Activated naive CD4-positive, alpha-beta T cell treated with anti-CD3 and anti-CD28 coated beads for 36 hours (primary cell): Measurements from ENCODE around the gene EPHA3. TPM values are rescaled to one million over a fixed set of nuclear protein-coding genes. Genes with fewer than 3 reads are reported as not detected.

Source experiments
- CTCF ChIA-PET: fragments of 350-600 bp; sonication (Branson Sonifier 250); formaldehyde crosslinking; loops from one replicate; lab custom pipeline; 2021; ENCODE audit warnings: antibody characterized with exemption; lab: Charles Lee
- DNase-seq: peaks from one replicate; pipeline ENCODE4 v3.0.0-alpha.2; 2020
- H3K27ac Mint-ChIP-seq: one replicate; pipeline ENCODE4 v1.8.0; 2021; ENCODE audit warnings: mild to moderate bottlenecking, mixed read lengths
- H3K27me3 Mint-ChIP-seq: one replicate; pipeline ENCODE4 v1.8.0; 2021; ENCODE audit warnings: low read depth, mixed read lengths
- H3K36me3 Mint-ChIP-seq: one replicate; pipeline ENCODE4 v1.8.0; 2021; ENCODE audit warnings: low read depth, mixed read lengths
- H3K4me1 Mint-ChIP-seq: one replicate; pipeline ENCODE4 v1.8.0; 2021; ENCODE audit warnings: low read depth, mixed read lengths
- H3K4me3 Mint-ChIP-seq: one replicate; pipeline ENCODE4 v1.8.0; 2021; ENCODE audit warnings: mild to moderate bottlenecking, moderate library complexity, mixed read lengths
- H3K9me3 Mint-ChIP-seq: one replicate; pipeline ENCODE4 v1.8.0; 2021; ENCODE audit warnings: mixed read lengths
- intact Hi-C: fragments of 100-400 bp; cut with micrococcal nuclease; formaldehyde crosslinking; loops from one replicate; pipeline ENCODE4 v1.15.1; 2023
- total RNA-seq, 2 experiments: library from RNA; stranded (reverse); gene quantifications; one replicate each; pipeline ENCODE4 v1.2.3, GENCODE V29; 2021

Gene EPHA3
- total RNA-seq, 2 experiments from 2014 or later, result not detected

GRCh38 chr3:89405176-89405575 lies 297.8 kb downstream of the EPHA3 start:
- H3K9me3 Mint-ChIP-seq, result no peaks in the 10 kb centered on the region
- H3K4me1 Mint-ChIP-seq, result no peaks in the 10 kb centered on the region
- DNase-seq, result no peak
- no peak overlapping the region for H3K4me3 Mint-ChIP-seq
- H3K36me3 Mint-ChIP-seq, result no peaks in the 10 kb centered on the region
- intact Hi-C loops, result no loop called here
- no peak overlapping the region for H3K27ac Mint-ChIP-seq
- H3K27me3 Mint-ChIP-seq, result no peaks in the 10 kb centered on the region
- CTCF ChIA-PET, result no interaction called here

GRCh38 chr3:89405593-89405992 lies 298.2 kb downstream of the EPHA3 start:
- H3K9me3 Mint-ChIP-seq, result no peaks in the 10 kb centered on the region
- intact Hi-C loops, result no loop called here
- no peaks in the 10 kb centered on the region for H3K27me3 Mint-ChIP-seq
- CTCF ChIA-PET, result no interaction called here
- no peaks in the 10 kb centered on the region for H3K4me1 Mint-ChIP-seq
- no peak overlapping the region for H3K4me3 Mint-ChIP-seq
- H3K27ac Mint-ChIP-seq, result no peak overlapping the region
- no peaks in the 10 kb centered on the region for H3K36me3 Mint-ChIP-seq
- DNase-seq, result no peak

- Mint-ChIP-seq H3K9me3 (peaks cover 1% of the 10 kb centered on the region), H3K27ac (no peak overlapping the region), H3K36me3 (no peaks in the 10 kb centered on the region), H3K27me3 (no peaks in the 10 kb centered on the region), H3K4me1 (no peaks in the 10 kb centered on the region), H3K4me3 (no peak overlapping the region)
- CTCF ChIA-PET, result interaction anchor here (0.6 kb wide), 1 partner anchor 127 kb away, joined by 3 read pairs; no protein-coding TSS in a partner anchor
- intact Hi-C loops, result no loop called here
- no peak for DNase-seq
Measured at GRCh38 chr3:89411201-89411600, 303.8 kb downstream of the EPHA3 start.

- Mint-ChIP-seq H3K27ac (no peak overlapping the region), H3K4me3 (no peak overlapping the region), H3K36me3 (no peaks in the 10 kb centered on the region), H3K9me3 (peaks cover 1% of the 10 kb centered on the region), H3K4me1 (no peaks in the 10 kb centered on the region), H3K27me3 (no peaks in the 10 kb centered on the region)
- intact Hi-C loops, result no loop called here
- DNase-seq, result no peak
- CTCF ChIA-PET, result no interaction called here
Measured at GRCh38 chr3:89414270-89414669, 306.8 kb downstream of the EPHA3 start.

- CTCF ChIA-PET, result no interaction called here
- Mint-ChIP-seq H3K9me3 (peaks cover 3% of the 10 kb centered on the region), H3K27ac (no peak overlapping the region), H3K36me3 (no peaks in the 10 kb centered on the region), H3K4me3 (no peak overlapping the region), H3K4me1 (no peaks in the 10 kb centered on the region), H3K27me3 (no peaks in the 10 kb centered on the region)
- intact Hi-C loops, result no loop called here
- no peak for DNase-seq
Measured at GRCh38 chr3:89419647-89420241, 312.3 kb downstream of the EPHA3 start.

GRCh38 chr3:89426060-89426459 lies 318.6 kb downstream of the EPHA3 start:
- H3K27me3 Mint-ChIP-seq, result no peaks in the 10 kb centered on the region
- CTCF ChIA-PET, result no interaction called here
- peaks cover 1% of the 10 kb centered on the region for H3K9me3 Mint-ChIP-seq
- intact Hi-C loops, result no loop called here
- no peak overlapping the region for H3K27ac Mint-ChIP-seq
- no peaks in the 10 kb centered on the region for H3K36me3 Mint-ChIP-seq
- H3K4me1 Mint-ChIP-seq, result no peaks in the 10 kb centered on the region
- no peak for DNase-seq
- no peak overlapping the region for H3K4me3 Mint-ChIP-seq

GRCh38 chr3:89434621-89435380 lies 327.4 kb downstream of the EPHA3 start:
- H3K4me1 Mint-ChIP-seq, result no peaks in the 10 kb centered on the region
- CTCF ChIA-PET, result no interaction called here

GRCh38 chr3:89436846-89437245 lies 329.4 kb downstream of the EPHA3 start:
- no peaks in the 10 kb centered on the region for H3K4me1 Mint-ChIP-seq
- no peaks in the 10 kb centered on the region for H3K9me3 Mint-ChIP-seq
- H3K27ac Mint-ChIP-seq, result no peak overlapping the region
- H3K27me3 Mint-ChIP-seq, result no peaks in the 10 kb centered on the region
- CTCF ChIA-PET, result no interaction called here
- intact Hi-C loops, result no loop called here
- H3K36me3 Mint-ChIP-seq, result no peaks in the 10 kb centered on the region
- no peak overlapping the region for H3K4me3 Mint-ChIP-seq
- no peak for DNase-seq

More at GRCh38 chr3:89434621-89435380, 327.4 kb downstream of the EPHA3 start:
- Mint-ChIP-seq H3K27ac (no peak overlapping the region), H3K9me3 (no peaks in the 10 kb centered on the region), H3K27me3 (no peaks in the 10 kb centered on the region), H3K36me3 (no peaks in the 10 kb centered on the region), H3K4me3 (no peak overlapping the region)
- no peak for DNase-seq
- intact Hi-C loops, result no loop called here

GRCh38 chr3:89440386-89440785 lies 333.0 kb downstream of the EPHA3 start:
- no peaks in the 10 kb centered on the region for H3K27me3 Mint-ChIP-seq
- CTCF ChIA-PET, result no interaction called here
- peaks cover 6% of the 10 kb centered on the region for H3K9me3 Mint-ChIP-seq
- H3K4me3 Mint-ChIP-seq, result no peak overlapping the region
- no peaks in the 10 kb centered on the region for H3K36me3 Mint-ChIP-seq
- no peaks in the 10 kb centered on the region for H3K4me1 Mint-ChIP-seq
- DNase-seq, result no peak
- no peak overlapping the region for H3K27ac Mint-ChIP-seq
- intact Hi-C loops, result no loop called here

GRCh38 chr3:89441141-89441540 lies 333.7 kb downstream of the EPHA3 start:
- Mint-ChIP-seq H3K4me3 (no peak overlapping the region), H3K27ac (no peak overlapping the region), H3K9me3 (peaks cover 6% of the 10 kb centered on the region), H3K4me1 (no peaks in the 10 kb centered on the region), H3K36me3 (no peaks in the 10 kb centered on the region), H3K27me3 (no peaks in the 10 kb centered on the region)
- CTCF ChIA-PET, result interaction anchor here (0.7 kb wide), 1 partner anchor 19 kb away, joined by 3 read pairs; no protein-coding TSS in a partner anchor
- intact Hi-C loops, result no loop called here
- DNase-seq, result no peak

GRCh38 chr3:89446593-89446992 lies 339.2 kb downstream of the EPHA3 start:
- peaks cover 8% of the 10 kb centered on the region for H3K9me3 Mint-ChIP-seq
- no peak overlapping the region for H3K4me3 Mint-ChIP-seq
- intact Hi-C loops, result no loop called here
- H3K4me1 Mint-ChIP-seq, result no peaks in the 10 kb centered on the region
- no peaks in the 10 kb centered on the region for H3K36me3 Mint-ChIP-seq
- H3K27me3 Mint-ChIP-seq, result no peaks in the 10 kb centered on the region
- no peak for DNase-seq
- no peak overlapping the region for H3K27ac Mint-ChIP-seq
- CTCF ChIA-PET, result no interaction called here

- Mint-ChIP-seq H3K4me3 (no peak overlapping the region), H3K4me1 (no peaks in the 10 kb centered on the region), H3K36me3 (no peaks in the 10 kb centered on the region), H3K27ac (no peak overlapping the region), H3K27me3 (no peaks in the 10 kb centered on the region), H3K9me3 (peaks cover 7% of the 10 kb centered on the region)
- intact Hi-C loops, result no loop called here
- CTCF ChIA-PET, result no interaction called here
- no peak for DNase-seq
Measured at GRCh38 chr3:89447243-89447642, 339.8 kb downstream of the EPHA3 start.

- H3K4me3 Mint-ChIP-seq, result no peak overlapping the region
- no peaks in the 10 kb centered on the region for H3K4me1 Mint-ChIP-seq
- intact Hi-C loops, result no loop called here
- DNase-seq, result no peak
- no peaks in the 10 kb centered on the region for H3K27me3 Mint-ChIP-seq
- H3K36me3 Mint-ChIP-seq, result no peaks in the 10 kb centered on the region
- CTCF ChIA-PET, result no interaction called here
- H3K27ac Mint-ChIP-seq, result no peak overlapping the region
- H3K9me3 Mint-ChIP-seq, result peaks cover 1% of the 10 kb centered on the region
Measured at GRCh38 chr3:89449086-89449485, 341.7 kb downstream of the EPHA3 start.
